A549 (cell line): ENCODE results near the gene NCOA1. TPM values are rescaled to one million over a fixed set of nuclear protein-coding genes. Genes with fewer than 3 reads are reported as not detected.

Experiments
- ATAC-seq, 2 experiments: fragments of 200-7000 bp in 1 of 2; fragments of >200 bp in 1 of 2; cut with Nextera tagmentation in 1 of 2; cut with Tn5 transposase in 1 of 2; 3 replicates each; pipeline versions ENCODE4 v1.8.0 to v1.9.1; 2018 to 2020; ENCODE audit warnings: mild to moderate bottlenecking in 1 of 2, moderate library complexity in 1 of 2
- CTCF ChIA-PET: fragments of 300-600 bp; sonication (Branson Sonifier 250); formaldehyde crosslinking; extraction: SDS; loops from one replicate; lab custom pipeline; 2021; ENCODE audit warnings: antibody characterized with exemption, inconsistent platforms; lab: Yijun Ruan, JAX
- POLR2A ChIA-PET: fragments of 350-600 bp; formaldehyde crosslinking; extraction: SDS; loops from one replicate; lab custom pipeline; 2021; ENCODE audit warnings: antibody characterized with exemption, inconsistent platforms; lab: Yijun Ruan, JAX
- DNase-seq, 2 experiments: peaks; one replicate each; pipeline versions ENCODE4 v3.0.0 to v3.0.0-alpha.2; 2011 to 2016; ENCODE audit warnings: low read depth in 1 of 2, low spot score in 1 of 2
- FAIRE-seq: peaks from 2 replicates; lab custom pipeline; 2011; peaks lifted over from hg19 to GRCh38; lab: Jason Lieb, UNC
- H3K27ac ChIP-seq, 2 experiments: fragments of >200 bp; sonication (Bioruptor Twin); formaldehyde crosslinking; 3 replicates each; pipeline ENCODE4 v1.5.1; 2016 to 2017
- H3K4me1 ChIP-seq: fragments of >200 bp; sonication (Bioruptor Twin); formaldehyde crosslinking; 3 replicates; pipeline ENCODE4 v1.6.1; 2016
- H3K4me2 ChIP-seq: fragments of >200 bp; sonication (Bioruptor Twin); formaldehyde crosslinking; 3 replicates; pipeline ENCODE4 v1.6.1; 2016
- H3K4me3 ChIP-seq: fragments of >200 bp; sonication (Bioruptor Twin); formaldehyde crosslinking; 3 replicates; pipeline ENCODE4 v1.5.1; 2016
- H3K9me3 ChIP-seq: fragments of >200 bp; sonication (Bioruptor Twin); formaldehyde crosslinking; 3 replicates; pipeline ENCODE4 v1.6.1; 2016
- BHLHE40 ChIP-seq: IDR thresholded peaks from 2 replicates; pipeline ENCODE4 v1.6.1; 2012; ENCODE audit warnings: low read depth, low read length, inconsistent platforms
- CBX8 ChIP-seq: fragments of 200-600 bp; sonication (generic); IDR thresholded peaks from 2 replicates; pipeline ENCODE4 v1.6.1; 2016
- CEBPB ChIP-seq, 2 experiments: fragments of >200 bp in 1 of 2; sonication (Bioruptor Twin) in 1 of 2; formaldehyde crosslinking in 1 of 2; IDR thresholded peaks; 2 replicates each; pipeline ENCODE4 v1.6.1; 2012 to 2016
- CHD2 ChIP-seq: fragments of 150-350 bp; IDR thresholded peaks from 2 replicates; pipeline ENCODE4 v1.6.1; 2014; ENCODE audit warnings: low read length; ENCODE audit not compliant: partially characterized antibody
- EHF ChIP-seq: fragments of 250-450 bp; sonication (Bioruptor Pico); IDR thresholded peaks from 2 replicates; pipeline ENCODE4 v1.5.0; 2020; ENCODE audit warnings: mild to moderate bottlenecking
- EHMT2 ChIP-seq: fragments of 200-600 bp; sonication (generic); IDR thresholded peaks from 2 replicates; pipeline ENCODE4 v1.6.1; 2016; ENCODE audit warnings: antibody characterized with exemption, low read depth, mild to moderate bottlenecking, moderate library complexity
- FOXS1 ChIP-seq: fragments of 250-450 bp; sonication (Bioruptor Pico); IDR thresholded peaks from 2 replicates; pipeline ENCODE4 v1.5.0; 2020; ENCODE audit warnings: mild to moderate bottlenecking, moderate library complexity
- GATA3 ChIP-seq: IDR thresholded peaks from 2 replicates; pipeline ENCODE4 v1.6.1; 2012; ENCODE audit warnings: borderline replicate concordance
- HEYL ChIP-seq: fragments of 250-450 bp; sonication (Bioruptor Pico); IDR thresholded peaks from 2 replicates; pipeline ENCODE4 v1.8.0; 2021; ENCODE audit warnings: mild to moderate bottlenecking, moderate library complexity
- HOXA7 ChIP-seq: fragments of 250-450 bp; sonication (Bioruptor Pico); IDR thresholded peaks from 2 replicates; pipeline ENCODE4 v1.5.0; 2020; ENCODE audit warnings: mild to moderate bottlenecking, moderate library complexity
- HOXB5 ChIP-seq: fragments of 250-450 bp; sonication (Bioruptor Pico); IDR thresholded peaks from 2 replicates; pipeline ENCODE4 v1.5.0; 2020; ENCODE audit warnings: mild to moderate bottlenecking, moderate library complexity
- JUN ChIP-seq, 2 experiments: fragments of >200 bp; sonication (Bioruptor Twin); formaldehyde crosslinking; IDR thresholded peaks; 2 replicates in 1 of 2; 3 replicates in 1 of 2; pipeline ENCODE4 v1.6.1; 2016 to 2017
- MAFK ChIP-seq: fragments of 450-650 bp; IDR thresholded peaks from 2 replicates; pipeline ENCODE4 v1.6.1; 2014; ENCODE audit not compliant: partially characterized antibody
- MAZ ChIP-seq: fragments of 150-350 bp; IDR thresholded peaks from 2 replicates; pipeline ENCODE4 v1.6.1; 2014; ENCODE audit warnings: antibody characterized with exemption, low read depth, low read length, borderline replicate concordance
- MYC ChIP-seq: IDR thresholded peaks from 2 replicates; pipeline ENCODE4 v1.6.1; 2012; ENCODE audit warnings: mild to moderate bottlenecking, inconsistent platforms, low read length, improper control_type of control experiment, borderline replicate concordance
- NFE2L2 ChIP-seq: fragments of 150-350 bp; conservative IDR thresholded peaks from 2 replicates; pipeline ENCODE4 v1.6.1; 2014; ENCODE audit warnings: low read length
- NR3C1 ChIP-seq: fragments of >200 bp; sonication (Bioruptor Twin); formaldehyde crosslinking; IDR thresholded peaks from 3 replicates; pipeline ENCODE4 v1.6.1; 2017
- PHF8 ChIP-seq: fragments of 200-600 bp; sonication (generic); IDR thresholded peaks from 2 replicates; pipeline ENCODE4 v1.6.1; 2016; ENCODE audit warnings: low read depth, mild to moderate bottlenecking, antibody characterized with exemption, moderate library complexity, borderline replicate concordance
- RAD21 ChIP-seq, 2 experiments: fragments of >200 bp in 1 of 2; sonication (Bioruptor Twin) in 1 of 2; formaldehyde crosslinking in 1 of 2; IDR thresholded peaks in 1 of 2; conservative IDR thresholded peaks in 1 of 2; 2 replicates in 1 of 2; 3 replicates in 1 of 2; pipeline ENCODE4 v1.6.1; 2012 to 2018; ENCODE audit warnings: inconsistent platforms in 1 of 2
- RARB ChIP-seq: fragments of 250-450 bp; sonication (Bioruptor Pico); IDR thresholded peaks from 2 replicates; pipeline ENCODE4 v1.8.0; 2021; ENCODE audit warnings: mild to moderate bottlenecking, moderate library complexity
- RNF2 ChIP-seq: fragments of 200-600 bp; sonication (generic); IDR thresholded peaks from 2 replicates; pipeline ENCODE4 v1.6.1; 2016; ENCODE audit warnings: low read depth, mild to moderate bottlenecking, antibody characterized with exemption, moderate library complexity, borderline replicate concordance
- SREBF2 ChIP-seq: fragments of 450-650 bp; IDR thresholded peaks from 2 replicates; pipeline ENCODE4 v1.6.1; 2014; ENCODE audit warnings: mild to moderate bottlenecking, moderate library complexity
- TFCP2L1 ChIP-seq: fragments of 250-450 bp; sonication (Bioruptor Pico); IDR thresholded peaks from 2 replicates; pipeline ENCODE4 v1.5.0; 2021; ENCODE audit warnings: mild to moderate bottlenecking
- ZSCAN20 ChIP-seq: fragments of 250-450 bp; sonication (Bioruptor Pico); IDR thresholded peaks from 2 replicates; pipeline ENCODE4 v1.8.0; 2022; ENCODE audit warnings: mild to moderate bottlenecking, moderate library complexity
- WGBS: methylation state at CpG from one replicate; pipeline ENCODE4 v1.1.6; 2017; ENCODE audit errors: missing lambda C conversion rate; 5-methylcytosine and 5-hydroxymethylcytosine counted together
- polyA plus RNA-seq, 4 experiments: library from polyadenylated mRNA; depleted of rRNA in 3 of 4; stranded (reverse); fragments of >200 nt; fragmentation: RNase III in 1 of 4; extraction: RNeasy Plus Mini Kit Qiagen cat#74134 plus additional on column Dnase treatment in 1 of 4; gene quantifications; 2 replicates in 3 of 4; 3 replicates in 1 of 4; pipeline ENCODE4 v1.2.3, GENCODE V29; 2011 to 2017
- TF ChIP-seq, protein P1 (sequence below): fragments of 250-450 bp; sonication (Bioruptor Pico); IDR thresholded peaks from 2 replicates; pipeline ENCODE4 v1.5.0; 2021; ENCODE audit warnings: mild to moderate bottlenecking, moderate library complexity, borderline replicate concordance
- TF ChIP-seq, protein P2 (sequence below): fragments of 250-450 bp; sonication (Bioruptor Pico); IDR thresholded peaks from 2 replicates; pipeline ENCODE4 v1.5.0; 2020; ENCODE audit warnings: low read depth, mild to moderate bottlenecking, moderate library complexity
- TF ChIP-seq, protein P3 (sequence below): fragments of 200-600 bp; sonication (generic); IDR thresholded peaks from 2 replicates; pipeline ENCODE4 v1.6.1; 2016; ENCODE audit warnings: antibody characterized with exemption, mild to moderate bottlenecking, moderate library complexity

NCOA1 gene
- polyA plus RNA-seq, 2 of the 4 experiments (the other 2 are of a cell fraction): 7.6 to 29.9 TPM

DNA sequence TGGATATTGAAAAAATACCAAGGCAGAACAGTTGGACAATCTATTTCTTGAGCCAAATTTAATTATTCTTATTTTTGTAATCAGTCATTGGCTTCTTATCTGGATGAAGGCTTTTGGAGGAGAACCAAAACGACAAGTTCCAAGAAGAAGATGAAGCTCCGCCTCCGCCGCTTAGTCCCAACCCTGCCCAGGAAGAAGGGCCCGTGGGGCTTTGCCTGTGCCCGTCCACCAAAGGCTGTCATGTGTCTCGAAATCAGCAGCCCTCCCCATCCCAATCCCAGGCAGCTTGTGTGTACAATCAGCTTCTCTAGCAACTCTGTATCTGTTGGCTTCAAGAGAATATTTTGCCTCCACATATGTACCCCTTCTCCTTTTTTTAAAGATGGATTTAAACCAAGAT lies 277.5 kb downstream of the NCOA1 start:
- ChIA-PET POLR2A (interaction anchor here (1.1 kb wide), 1 partner anchor 25 kb away, joined by 4 read pairs; the partner anchor contains the start of genes CENPO and PTRHD1), CTCF (interaction anchor here (1.1 to 1.9 kb wide), 3 partner anchors 10 to 59 kb away, joined by 3 to 5 read pairs (median 4); no protein-coding TSS in a partner anchor)
- no peak for DNase-seq
- Histone ChIP-seq H3K27ac (no peak overlapping the region), H3K4me1 (no peaks in the 10 kb centered on the region), H3K4me2 (no peak overlapping the region), H3K4me3 (no peak overlapping the region), H3K9me3 (no peaks in the 10 kb centered on the region)
- TF ChIP-seq CBX8 (no peak), NR3C1 (no peak), MAFK (no peak), EHMT2 (no peak), HOXB5 (CRISPR knock-in tag) (no peak), MYC (no peak), HOXA7 (no peak), RAD21 (conservative IDR thresholded peaks at IDR 0.05 in 1 of 2, IDR thresholded peaks at IDR 0.05 in 1 of 2) (no peak), MAZ (no peak), EHF (CRISPR knock-in tag) (no peak), HEYL (CRISPR knock-in tag) (no peak)
- TF ChIP-seq, protein P1, sequence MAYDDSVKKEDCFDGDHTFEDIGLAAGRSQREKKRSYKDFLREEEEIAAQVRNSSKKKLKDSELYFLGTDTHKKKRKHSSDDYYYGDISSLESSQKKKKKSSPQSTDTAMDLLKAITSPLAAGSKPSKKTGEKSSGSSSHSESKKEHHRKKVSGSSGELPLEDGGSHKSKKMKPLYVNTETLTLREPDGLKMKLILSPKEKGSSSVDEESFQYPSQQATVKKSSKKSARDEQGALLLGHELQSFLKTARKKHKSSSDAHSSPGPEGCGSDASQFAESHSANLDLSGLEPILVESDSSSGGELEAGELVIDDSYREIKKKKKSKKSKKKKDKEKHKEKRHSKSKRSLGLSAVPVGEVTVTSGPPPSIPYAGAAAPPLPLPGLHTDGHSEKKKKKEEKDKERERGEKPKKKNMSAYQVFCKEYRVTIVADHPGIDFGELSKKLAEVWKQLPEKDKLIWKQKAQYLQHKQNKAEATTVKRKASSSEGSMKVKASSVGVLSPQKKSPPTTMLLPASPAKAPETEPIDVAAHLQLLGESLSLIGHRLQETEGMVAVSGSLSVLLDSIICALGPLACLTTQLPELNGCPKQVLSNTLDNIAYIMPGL (CRISPR knock-in tag): no peak
- TF ChIP-seq, protein P2, sequence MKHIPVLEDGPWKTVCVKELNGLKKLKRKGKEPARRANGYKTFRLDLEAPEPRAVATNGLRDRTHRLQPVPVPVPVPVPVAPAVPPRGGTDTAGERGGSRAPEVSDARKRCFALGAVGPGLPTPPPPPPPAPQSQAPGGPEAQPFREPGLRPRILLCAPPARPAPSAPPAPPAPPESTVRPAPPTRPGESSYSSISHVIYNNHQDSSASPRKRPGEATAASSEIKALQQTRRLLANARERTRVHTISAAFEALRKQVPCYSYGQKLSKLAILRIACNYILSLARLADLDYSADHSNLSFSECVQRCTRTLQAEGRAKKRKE (CRISPR knock-in tag): no peak
- TF ChIP-seq, protein P3, sequence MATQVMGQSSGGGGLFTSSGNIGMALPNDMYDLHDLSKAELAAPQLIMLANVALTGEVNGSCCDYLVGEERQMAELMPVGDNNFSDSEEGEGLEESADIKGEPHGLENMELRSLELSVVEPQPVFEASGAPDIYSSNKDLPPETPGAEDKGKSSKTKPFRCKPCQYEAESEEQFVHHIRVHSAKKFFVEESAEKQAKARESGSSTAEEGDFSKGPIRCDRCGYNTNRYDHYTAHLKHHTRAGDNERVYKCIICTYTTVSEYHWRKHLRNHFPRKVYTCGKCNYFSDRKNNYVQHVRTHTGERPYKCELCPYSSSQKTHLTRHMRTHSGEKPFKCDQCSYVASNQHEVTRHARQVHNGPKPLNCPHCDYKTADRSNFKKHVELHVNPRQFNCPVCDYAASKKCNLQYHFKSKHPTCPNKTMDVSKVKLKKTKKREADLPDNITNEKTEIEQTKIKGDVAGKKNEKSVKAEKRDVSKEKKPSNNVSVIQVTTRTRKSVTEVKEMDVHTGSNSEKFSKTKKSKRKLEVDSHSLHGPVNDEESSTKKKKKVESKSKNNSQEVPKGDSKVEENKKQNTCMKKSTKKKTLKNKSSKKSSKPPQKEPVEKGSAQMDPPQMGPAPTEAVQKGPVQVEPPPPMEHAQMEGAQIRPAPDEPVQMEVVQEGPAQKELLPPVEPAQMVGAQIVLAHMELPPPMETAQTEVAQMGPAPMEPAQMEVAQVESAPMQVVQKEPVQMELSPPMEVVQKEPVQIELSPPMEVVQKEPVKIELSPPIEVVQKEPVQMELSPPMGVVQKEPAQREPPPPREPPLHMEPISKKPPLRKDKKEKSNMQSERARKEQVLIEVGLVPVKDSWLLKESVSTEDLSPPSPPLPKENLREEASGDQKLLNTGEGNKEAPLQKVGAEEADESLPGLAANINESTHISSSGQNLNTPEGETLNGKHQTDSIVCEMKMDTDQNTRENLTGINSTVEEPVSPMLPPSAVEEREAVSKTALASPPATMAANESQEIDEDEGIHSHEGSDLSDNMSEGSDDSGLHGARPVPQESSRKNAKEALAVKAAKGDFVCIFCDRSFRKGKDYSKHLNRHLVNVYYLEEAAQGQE: no peak
- no peak for ATAC-seq
- no peak for FAIRE-seq
- WGBS: 96% methylated on average over 7 of the region's 7 CpGs

DNA sequence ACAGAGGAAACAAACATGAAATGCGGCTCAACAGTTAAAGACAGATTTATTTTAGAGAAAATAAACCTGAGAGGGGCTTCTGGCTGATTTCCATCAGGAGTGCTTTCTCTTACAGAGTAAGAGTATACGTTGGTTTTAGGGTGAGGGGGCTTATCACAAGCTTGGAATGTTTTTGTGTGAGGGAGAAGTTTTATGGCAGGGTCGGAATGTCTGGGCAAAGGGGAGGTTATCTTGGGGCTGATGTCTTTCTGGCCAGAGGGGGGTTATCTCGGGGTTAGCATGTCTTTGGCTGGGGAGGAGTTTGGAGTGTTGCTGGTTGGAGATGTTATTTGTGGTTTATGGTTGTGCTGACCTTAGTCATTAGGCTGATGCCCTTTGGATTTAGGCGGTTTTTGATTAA lies 280.0 kb downstream of the NCOA1 start:
- POLR2A ChIA-PET: no interaction called here

More for the DNA sequence above, 280.0 kb downstream of the NCOA1 start:
- no peak for TF ChIP-seq MAFK
- TF ChIP-seq EHF (CRISPR knock-in tag): no peak
- TF ChIP-seq HOXA7: no peak
- no peak for TF ChIP-seq RARB (CRISPR knock-in tag)
- TF ChIP-seq TFCP2L1: no peak
- TF ChIP-seq HEYL (CRISPR knock-in tag): no peak
- no peak for TF ChIP-seq SREBF2
- no peak for TF ChIP-seq MAZ
- TF ChIP-seq FOXS1 (CRISPR knock-in tag): no peak
- TF ChIP-seq ZSCAN20 (CRISPR knock-in tag): no peak
- TF ChIP-seq BHLHE40: no peak
- TF ChIP-seq EHMT2: no peak
- no peak for TF ChIP-seq GATA3
- no peak for TF ChIP-seq PHF8
- no peak for TF ChIP-seq RNF2
- TF ChIP-seq JUN (IDR thresholded peaks at IDR 0.05): no peak
- no peak for TF ChIP-seq NFE2L2
- no peak for TF ChIP-seq CEBPB (IDR thresholded peaks at IDR 0.05)
- no peak for TF ChIP-seq CHD2
- FAIRE-seq (no peak), DNase-seq (no peak), ATAC-seq (no peak)
- Histone ChIP-seq H3K27ac (no peak overlapping the region), H3K9me3 (no peaks in the 10 kb centered on the region), H3K4me3 (no peak overlapping the region), H3K4me1 (no peaks in the 10 kb centered on the region), H3K4me2 (no peak overlapping the region)
- WGBS: 83% methylated on average over 5 of the region's 5 CpGs
- CTCF ChIA-PET: interaction anchor here (0.6 kb wide), 1 partner anchor 349 kb away, joined by 3 read pairs; no protein-coding TSS in a partner anchor
